Neuronal stem cell (in vitro differentiated cells): ENCODE data around the gene BRMS1.

Experiments
- DNase-seq: peaks from one replicate; pipeline ENCODE4 v3.0.0-alpha.2; 2013; ENCODE audit warnings: low spot score
- H2AFZ ChIP-seq: one replicate; pipeline ENCODE4 v1.6.1; 2013; ENCODE audit warnings: mild to moderate bottlenecking, low read length, inconsistent platforms
- H2AK5ac ChIP-seq: 2 replicates; pipeline ENCODE4 v1.6.1; 2013; ENCODE audit warnings: low read depth, mild to moderate bottlenecking, inconsistent platforms, low read length, moderate library complexity, mixed read lengths
- H2BK120ac ChIP-seq: 2 replicates; pipeline ENCODE4 v1.6.1; 2013; ENCODE audit warnings: low read depth, mild to moderate bottlenecking, inconsistent platforms, low read length, moderate library complexity, mixed read lengths
- H2BK12ac ChIP-seq: one replicate; pipeline ENCODE4 v1.6.1; 2013; ENCODE audit warnings: low read length, inconsistent platforms
- H2BK15ac ChIP-seq: 2 replicates; pipeline ENCODE4 v1.6.1; 2013; ENCODE audit warnings: mild to moderate bottlenecking, low read length, inconsistent platforms, mixed read lengths
- H2BK5ac ChIP-seq: one replicate; pipeline ENCODE4 v1.6.1; 2013; ENCODE audit warnings: inconsistent platforms, mild to moderate bottlenecking, low read length, moderate library complexity
- H3K14ac ChIP-seq: one replicate; pipeline ENCODE4 v1.6.1; 2013; ENCODE audit warnings: low read length, inconsistent platforms
- H3K18ac ChIP-seq: 2 replicates; pipeline ENCODE4 v1.6.1; 2013; ENCODE audit warnings: low read length, inconsistent platforms
- H3K23ac ChIP-seq: 2 replicates; pipeline ENCODE4 v1.6.1; 2013; ENCODE audit warnings: low read depth, mild to moderate bottlenecking, mixed read lengths, low read length, inconsistent platforms; ENCODE audit not compliant: poor library complexity
- H3K27ac ChIP-seq: replicated peaks from 3 replicates; pipeline ENCODE4 v1.5.1; 2013; ENCODE audit warnings: low read length, inconsistent platforms
- H3K27me3 ChIP-seq, 3 experiments: 2 replicates each; pipeline ENCODE4 v1.6.1; 2013; ENCODE audit warnings: low read length in 3 of 3, mild to moderate bottlenecking in 2 of 3, inconsistent platforms in 1 of 3, low read depth in 1 of 3, mixed read lengths in 1 of 3, moderate library complexity in 1 of 3; ENCODE audit not compliant: control insufficient read depth in 3 of 3, insufficient read depth in 3 of 3
- H3K36me3 ChIP-seq, 2 donors: replicated peaks in 1 of 2; 2 replicates each; pipeline ENCODE4 v1.6.1; 2013; ENCODE audit warnings: low read length in 2 of 2; ENCODE audit not compliant: control insufficient read depth in 2 of 2, insufficient read depth in 2 of 2
- H3K4ac ChIP-seq: 2 replicates; pipeline ENCODE4 v1.6.1; 2013; ENCODE audit warnings: inconsistent platforms, mild to moderate bottlenecking, low read length, moderate library complexity
- H3K4me1 ChIP-seq, 2 donors: 1 replicate in 1 of 2; 2 replicates in 1 of 2; pipeline ENCODE4 v1.6.1; 2013; ENCODE audit warnings: low read length in 2 of 2, low read depth in 1 of 2; ENCODE audit not compliant: control insufficient read depth in 2 of 2, insufficient read depth in 1 of 2
- H3K4me2 ChIP-seq: one replicate; pipeline ENCODE4 v1.6.1; 2013; ENCODE audit warnings: mild to moderate bottlenecking, low read length, inconsistent platforms; ENCODE audit not compliant: insufficient read depth, poor library complexity, severe bottlenecking
- H3K4me3 ChIP-seq, 2 donors: 2 replicates each; pipeline ENCODE4 v1.5.1; 2013; ENCODE audit warnings: low read length in 2 of 2, mild to moderate bottlenecking in 2 of 2, inconsistent platforms in 1 of 2, moderate library complexity in 1 of 2
- H3K79me1 ChIP-seq: one replicate; pipeline ENCODE4 v1.6.1; 2013; ENCODE audit warnings: low read depth, mild to moderate bottlenecking, inconsistent platforms, low read length, moderate library complexity
- H3K9ac ChIP-seq: one replicate; pipeline ENCODE4 v1.6.1; 2013; ENCODE audit warnings: mild to moderate bottlenecking, low read depth, low read length, inconsistent platforms; ENCODE audit not compliant: poor library complexity
- H3K9me3 ChIP-seq, 2 donors: replicated peaks in 1 of 2; 2 replicates each; pipeline versions ENCODE3 to v1.6.1; 2013; ENCODE audit warnings: low read length in 2 of 2, mild to moderate bottlenecking in 2 of 2, inconsistent platforms in 1 of 2, low read depth in 1 of 2, mixed read lengths in 1 of 2, moderate library complexity in 1 of 2; ENCODE audit not compliant: control insufficient read depth in 2 of 2, insufficient read depth in 1 of 2
- H4K8ac ChIP-seq: one replicate; pipeline ENCODE4 v1.6.1; 2013; ENCODE audit warnings: low read depth, mild to moderate bottlenecking, inconsistent platforms, low read length, moderate library complexity
- H4K91ac ChIP-seq: one replicate; pipeline ENCODE4 v1.6.1; 2013; ENCODE audit warnings: low read length, low read depth, mild to moderate bottlenecking, inconsistent platforms; ENCODE audit not compliant: poor library complexity
- WGBS, 2 donors: extraction: QIAGEN DNeasy Blood & Tissue Kit; methylation state at CpG; one replicate each; pipeline ENCODE4 v1.1.7; 2013; ENCODE audit warnings: missing lambda C conversion rate in 2 of 2, mixed read lengths in 1 of 2; ENCODE audit not compliant: insufficient read length in 2 of 2, insufficient replicate concordance in 1 of 2; ENCODE audit errors: extremely low coverage in 2 of 2; 5-methylcytosine and 5-hydroxymethylcytosine counted together

BRMS1 gene

GRCh38 chr11:66332371-66333219 is 12.3 kb downstream of the BRMS1 start:
- no peak overlapping the region for H2BK12ac ChIP-seq
- peak overlapping the region; percentile 7 for H2BK15ac ChIP-seq
- H3K14ac ChIP-seq: no peak overlapping the region
- no peak overlapping the region for H3K27ac ChIP-seq
- peak overlapping the region; percentile 92 for H4K8ac ChIP-seq
- no peak overlapping the region for H3K4ac ChIP-seq
- H3K27me3 ChIP-seq: no peaks in the 10 kb centered on the region
- H3K9me3 ChIP-seq: no peaks in the 10 kb centered on the region
- H2BK120ac ChIP-seq: no peak overlapping the region
- no peak overlapping the region for H3K18ac ChIP-seq
- no peak overlapping the region for H4K91ac ChIP-seq
- no peak overlapping the region for H3K4me3 ChIP-seq
- H2AK5ac ChIP-seq: no peak overlapping the region
- H2AFZ ChIP-seq: no peak overlapping the region
- H3K9ac ChIP-seq: no peak overlapping the region
- H3K4me2 ChIP-seq: no peak overlapping the region
- no peak for DNase-seq
- H3K23ac ChIP-seq: no peak overlapping the region
- peaks cover 4% of the 10 kb centered on the region for H3K79me1 ChIP-seq
- H3K36me3 ChIP-seq: peaks cover 3 to 4% of the 10 kb centered on the region in 2 donors
- no CpG with 5 or more reads among the region's 18 CpGs for WGBS, 2 donors
- H2BK5ac ChIP-seq: no peak overlapping the region
- H3K4me1 ChIP-seq: peaks cover 18 to 34% of the 10 kb centered on the region in 2 donors

DNA sequence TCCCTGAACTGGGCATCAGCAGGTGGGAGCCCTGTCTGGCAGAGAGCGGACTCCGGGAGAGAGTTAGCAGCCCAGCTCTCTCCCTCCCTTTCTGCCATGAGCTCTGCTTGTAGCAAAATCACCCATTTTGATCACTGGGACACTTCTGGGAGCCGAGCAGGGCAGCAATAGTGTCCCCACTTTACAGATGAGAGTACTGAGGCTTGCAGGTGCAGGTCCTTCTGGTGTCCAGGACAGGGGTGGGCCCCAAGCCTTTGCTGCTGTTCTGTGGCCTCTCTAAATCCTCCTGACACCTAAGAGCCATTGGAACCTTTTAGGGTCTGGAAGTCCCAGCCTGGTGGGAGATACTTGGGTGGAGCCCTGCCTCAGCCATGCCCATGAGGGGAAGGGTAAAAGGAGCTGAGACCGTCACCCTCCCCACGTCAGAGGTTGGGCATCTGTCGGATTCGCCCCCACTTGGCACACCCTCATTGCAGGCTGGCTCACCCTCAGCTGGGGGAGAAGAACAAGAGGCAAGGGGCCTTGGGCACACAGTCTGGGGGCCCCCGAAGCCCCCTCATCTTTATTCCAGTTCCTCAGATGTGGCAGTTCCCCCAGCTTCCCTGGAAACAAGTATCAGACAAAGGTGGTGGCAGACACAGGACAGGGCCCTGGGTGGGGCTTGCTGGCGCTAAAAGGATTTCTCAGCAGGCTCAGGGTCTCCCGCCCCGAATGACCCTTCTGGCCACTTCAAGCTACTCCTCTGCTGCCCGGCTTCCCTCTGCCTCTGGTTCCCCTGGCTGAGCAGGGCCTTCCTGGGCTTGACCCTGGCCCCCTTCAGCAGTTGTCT is 13.1 kb downstream of the BRMS1 start:
- Histone ChIP-seq H3K4me1 (peaks cover 18 to 34% of the 10 kb centered on the region in 2 donors), H3K4me2 (no peak overlapping the region), H4K8ac (no peak overlapping the region), H2BK15ac (peak overlapping the region; percentile 45), H3K14ac (no peak overlapping the region), H2AFZ (no peak overlapping the region), H3K23ac (no peak overlapping the region), H3K9ac (no peak overlapping the region), H2AK5ac (peak overlapping the region; percentile 58), H2BK5ac (no peak overlapping the region), H3K4me3 (no peak overlapping the region), H3K9me3 (no peaks in the 10 kb centered on the region), H3K4ac (no peak overlapping the region), H4K91ac (no peak overlapping the region), H2BK12ac (no peak overlapping the region), H3K27ac (no peak overlapping the region), H3K27me3 (no peaks in the 10 kb centered on the region), H3K18ac (no peak overlapping the region), H3K36me3 (no peaks in the 10 kb centered on the region), H2BK120ac (no peak overlapping the region), H3K79me1 (peaks cover 4% of the 10 kb centered on the region)
- no CpG with 5 or more reads among the region's 12 CpGs for WGBS, 2 donors
- no peak for DNase-seq

GRCh38 chr11:66330931-66331330 is 14.0 kb downstream of the BRMS1 start:
- Histone ChIP-seq H2AFZ (no peak overlapping the region), H3K14ac (no peak overlapping the region), H3K9ac (no peak overlapping the region), H4K8ac (no peak overlapping the region), H3K18ac (no peak overlapping the region), H3K9me3 (no peaks in the 10 kb centered on the region), H3K4me1 (peaks cover 17 to 34% of the 10 kb centered on the region in 2 donors), H2AK5ac (no peak overlapping the region), H3K23ac (no peak overlapping the region), H3K27me3 (no peaks in the 10 kb centered on the region), H3K79me1 (peaks cover 4% of the 10 kb centered on the region), H3K4ac (no peak overlapping the region), H2BK5ac (no peak overlapping the region), H3K36me3 (no peaks in the 10 kb centered on the region), H2BK120ac (no peak overlapping the region), H4K91ac (no peak overlapping the region), H3K4me3 (no peak overlapping the region), H3K27ac (no peak overlapping the region), H3K4me2 (no peak overlapping the region), H2BK12ac (no peak overlapping the region), H2BK15ac (no peak overlapping the region)
- DNase-seq: no peak
- WGBS, 2 donors: no CpG with 5 or more reads among the region's 10 CpGs

- Histone ChIP-seq H3K9me3 (no peaks in the 10 kb centered on the region), H2BK5ac (no peak overlapping the region), H2AFZ (no peak overlapping the region), H4K91ac (no peak overlapping the region), H4K8ac (no peak overlapping the region), H3K4me2 (no peak overlapping the region), H3K18ac (no peak overlapping the region), H3K4me3 (no peak overlapping the region), H3K27ac (no peak overlapping the region), H3K79me1 (peaks cover under 1% of the 10 kb centered on the region), H3K9ac (no peak overlapping the region), H3K23ac (no peak overlapping the region), H3K36me3 (no peaks in the 10 kb centered on the region), H2BK15ac (no peak overlapping the region), H3K27me3 (no peaks in the 10 kb centered on the region), H2BK12ac (no peak overlapping the region), H3K4ac (no peak overlapping the region), H3K4me1 (peaks cover 19 to 40% of the 10 kb centered on the region in 2 donors), H3K14ac (no peak overlapping the region), H2BK120ac (no peak overlapping the region), H2AK5ac (no peak overlapping the region)
- DNase-seq: no peak
- no CpG with 5 or more reads among the region's 3 CpGs for WGBS, 2 donors
Observed at GRCh38 chr11:66329165-66329673, 15.7 kb downstream of the BRMS1 start.
